ENCODE data around the gene IGSF3.
A peak's percentile ranks its signal among the peaks of the same experiment; 100 is the strongest.
"Not testable (repeated sequence)": the region's sequence is repeated elsewhere in the genome, so short reads cannot be mapped to it uniquely, and the experiment has no call there.

The IGSF3 gene

GRCh38 chr1:116663821-116664220 is 3.7 kb downstream of the IGSF3 start:
- Mint-ChIP-seq H3K4me3 (no peak overlapping the region), H3K9me3 (no peaks in the 10 kb centered on the region), H3K4me1 (ENCODE audit: low read depth) (peaks cover 8% of the 10 kb centered on the region), H3K27ac (no peak overlapping the region), H3K27me3 (ENCODE audit: low read depth) (peaks cover 38% of the 10 kb centered on the region), H3K36me3 (ENCODE audit: low read depth) (no peaks in the 10 kb centered on the region)
- no peak for DNase-seq (ENCODE audit: low spot score)

GRCh38 chr1:116661633-116662032 is 5.9 kb downstream of the IGSF3 start:
- peaks cover 6% of the 10 kb centered on the region for H3K4me1 Mint-ChIP-seq (ENCODE audit: low read depth)
- no peaks in the 10 kb centered on the region for H3K36me3 Mint-ChIP-seq (ENCODE audit: low read depth)
- no peak overlapping the region for H3K4me3 Mint-ChIP-seq
- no peak overlapping the region for H3K27ac Mint-ChIP-seq
- no peaks in the 10 kb centered on the region for H3K9me3 Mint-ChIP-seq
- no peak for DNase-seq (ENCODE audit: low spot score)
- H3K27me3 Mint-ChIP-seq (ENCODE audit: low read depth) = peaks cover 31% of the 10 kb centered on the region

GRCh38 chr1:116658645-116659044 is 8.9 kb downstream of the IGSF3 start:
- H3K27me3 Mint-ChIP-seq (ENCODE audit: low read depth); H3K4me1 Mint-ChIP-seq (ENCODE audit: low read depth); H3K36me3 Mint-ChIP-seq (ENCODE audit: low read depth); H3K27ac Mint-ChIP-seq; H3K4me3 Mint-ChIP-seq; H3K9me3 Mint-ChIP-seq; DNase-seq (ENCODE audit: low spot score): not testable (repeated sequence)

- not testable (repeated sequence) for H3K9me3 Mint-ChIP-seq; H3K4me3 Mint-ChIP-seq; H3K27me3 Mint-ChIP-seq (ENCODE audit: low read depth)
These were observed 9.7 kb downstream of the IGSF3 start for GRCh38 chr1:116657836-116658235.

GRCh38 chr1:116654351-116654750 is 13.2 kb downstream of the IGSF3 start:
- H3K4me3 Mint-ChIP-seq = no peak overlapping the region
- no peaks in the 10 kb centered on the region for H3K4me1 Mint-ChIP-seq (ENCODE audit: low read depth)
- H3K27me3 Mint-ChIP-seq (ENCODE audit: low read depth) = peaks cover 15% of the 10 kb centered on the region
- no peak for DNase-seq (ENCODE audit: low spot score)
- H3K9me3 Mint-ChIP-seq = no peaks in the 10 kb centered on the region
- no peaks in the 10 kb centered on the region for H3K36me3 Mint-ChIP-seq (ENCODE audit: low read depth)
- H3K27ac Mint-ChIP-seq = no peak overlapping the region

More at GRCh38 chr1:116657836-116658235, 9.7 kb downstream of the IGSF3 start:
- not testable (repeated sequence) for H3K36me3 Mint-ChIP-seq (ENCODE audit: low read depth); DNase-seq (ENCODE audit: low spot score); H3K4me1 Mint-ChIP-seq (ENCODE audit: low read depth); H3K27ac Mint-ChIP-seq

- not testable (repeated sequence) for H3K4me1 Mint-ChIP-seq (ENCODE audit: low read depth); DNase-seq (ENCODE audit: low spot score); H3K9me3 Mint-ChIP-seq; H3K27ac Mint-ChIP-seq; H3K36me3 Mint-ChIP-seq (ENCODE audit: low read depth); H3K4me3 Mint-ChIP-seq
- H3K27me3 Mint-ChIP-seq (ENCODE audit: low read depth) = peaks cover 16% of the 10 kb centered on the region
These were observed 14.9 kb downstream of the IGSF3 start for GRCh38 chr1:116652598-116652997.

- not testable (repeated sequence) for H3K9me3 Mint-ChIP-seq; DNase-seq (ENCODE audit: low spot score)
These were observed 16.8 kb downstream of the IGSF3 start for GRCh38 chr1:116650781-116651180.

GRCh38 chr1:116649041-116649440 is 18.5 kb downstream of the IGSF3 start:
- not testable (repeated sequence) for H3K4me3 Mint-ChIP-seq; H3K27ac Mint-ChIP-seq; H3K9me3 Mint-ChIP-seq; H3K36me3 Mint-ChIP-seq (ENCODE audit: low read depth); H3K4me1 Mint-ChIP-seq (ENCODE audit: low read depth); DNase-seq (ENCODE audit: low spot score)
- H3K27me3 Mint-ChIP-seq (ENCODE audit: low read depth) = peaks cover 10% of the 10 kb centered on the region

More at GRCh38 chr1:116650781-116651180, 16.8 kb downstream of the IGSF3 start:
- H3K4me3 Mint-ChIP-seq; H3K27ac Mint-ChIP-seq; H3K36me3 Mint-ChIP-seq (ENCODE audit: low read depth); H3K4me1 Mint-ChIP-seq (ENCODE audit: low read depth): not testable (repeated sequence)
- H3K27me3 Mint-ChIP-seq (ENCODE audit: low read depth) = peaks cover 13% of the 10 kb centered on the region

- H3K27ac Mint-ChIP-seq; H3K9me3 Mint-ChIP-seq; DNase-seq (ENCODE audit: low spot score); H3K4me3 Mint-ChIP-seq; H3K4me1 Mint-ChIP-seq (ENCODE audit: low read depth); H3K36me3 Mint-ChIP-seq (ENCODE audit: low read depth): not testable (repeated sequence)
- peaks cover 10% of the 10 kb centered on the region for H3K27me3 Mint-ChIP-seq (ENCODE audit: low read depth)
These were observed 19.2 kb downstream of the IGSF3 start for GRCh38 chr1:116648325-116648724.

- H3K36me3 Mint-ChIP-seq (ENCODE audit: low read depth); H3K27me3 Mint-ChIP-seq (ENCODE audit: low read depth); H3K27ac Mint-ChIP-seq; DNase-seq (ENCODE audit: low spot score); H3K9me3 Mint-ChIP-seq; H3K4me1 Mint-ChIP-seq (ENCODE audit: low read depth); H3K4me3 Mint-ChIP-seq: not testable (repeated sequence)
These were observed 20.3 kb downstream of the IGSF3 start for GRCh38 chr1:116647186-116647585.

GRCh38 chr1:116646673-116647170 is 20.8 kb downstream of the IGSF3 start:
- not testable (repeated sequence) for H3K4me3 Mint-ChIP-seq; DNase-seq (ENCODE audit: low spot score); H3K9me3 Mint-ChIP-seq; H3K27me3 Mint-ChIP-seq (ENCODE audit: low read depth); H3K4me1 Mint-ChIP-seq (ENCODE audit: low read depth); H3K36me3 Mint-ChIP-seq (ENCODE audit: low read depth)
- peak overlapping the region; percentile 5 for H3K27ac Mint-ChIP-seq

GRCh38 chr1:116645802-116646672 is 21.5 kb downstream of the IGSF3 start:
- not testable (repeated sequence) for DNase-seq (ENCODE audit: low spot score); H3K4me3 Mint-ChIP-seq; H3K27ac Mint-ChIP-seq; H3K27me3 Mint-ChIP-seq (ENCODE audit: low read depth); H3K36me3 Mint-ChIP-seq (ENCODE audit: low read depth); H3K9me3 Mint-ChIP-seq; H3K4me1 Mint-ChIP-seq (ENCODE audit: low read depth)

GRCh38 chr1:116644993-116645392 is 22.5 kb downstream of the IGSF3 start:
- not testable (repeated sequence) for H3K9me3 Mint-ChIP-seq; H3K4me1 Mint-ChIP-seq (ENCODE audit: low read depth); H3K36me3 Mint-ChIP-seq (ENCODE audit: low read depth); H3K4me3 Mint-ChIP-seq; H3K27me3 Mint-ChIP-seq (ENCODE audit: low read depth); DNase-seq (ENCODE audit: low spot score); H3K27ac Mint-ChIP-seq

GRCh38 chr1:116644096-116644495 is 23.4 kb downstream of the IGSF3 start:
- not testable (repeated sequence) for H3K4me1 Mint-ChIP-seq (ENCODE audit: low read depth); H3K27ac Mint-ChIP-seq; H3K9me3 Mint-ChIP-seq; H3K27me3 Mint-ChIP-seq (ENCODE audit: low read depth); H3K4me3 Mint-ChIP-seq; DNase-seq (ENCODE audit: low spot score); H3K36me3 Mint-ChIP-seq (ENCODE audit: low read depth)

- H3K27me3 Mint-ChIP-seq (ENCODE audit: low read depth); H3K4me3 Mint-ChIP-seq; H3K4me1 Mint-ChIP-seq (ENCODE audit: low read depth); H3K36me3 Mint-ChIP-seq (ENCODE audit: low read depth); H3K9me3 Mint-ChIP-seq; DNase-seq (ENCODE audit: low spot score); H3K27ac Mint-ChIP-seq: not testable (repeated sequence)
These were observed 24.2 kb downstream of the IGSF3 start for GRCh38 chr1:116643281-116643751.
